Astrocyte of the spinal cord (primary cell): ENCODE data around the gene STXBP5L.

ENCODE experiments used
- DNase-seq: peaks from one replicate; pipeline ENCODE4 v3.0.0; 2011; ENCODE audit warnings: low read depth, low spot score
- H3K4me3 ChIP-seq: 2 replicates; pipeline ENCODE4 v1.5.1; 2011; ENCODE audit warnings: low read depth, mild to moderate bottlenecking, low read length, moderate library complexity
- CTCF ChIP-seq: IDR thresholded peaks from 2 replicates; pipeline ENCODE4 v1.5.1; 2012; ENCODE audit warnings: low read depth, mild to moderate bottlenecking, low read length, inconsistent platforms
- in situ Hi-C: cut with HindIII; loops from 2 replicates; pipeline ENCODE4 v1.10.0; 2017; ENCODE audit warnings: low sequenced_read_pairs

The STXBP5L gene

GRCh38 chr3:121399820-121400219 is 491.8 kb downstream of the STXBP5L start:
- TF ChIP-seq CTCF = no peak
- in situ Hi-C loops = no loop called here
- no peak overlapping the region for H3K4me3 ChIP-seq
- DNase-seq = no peak

- no peak overlapping the region for H3K4me3 ChIP-seq
- in situ Hi-C loops = no loop called here
- DNase-seq = no peak
- no peak for TF ChIP-seq CTCF
Measured at GRCh38 chr3:121405631-121406030, 497.6 kb downstream of the STXBP5L start.

GRCh38 chr3:121411523-121411922 is 503.5 kb downstream of the STXBP5L start:
- no peak for TF ChIP-seq CTCF
- peak; percentile 32 for DNase-seq
- no peak overlapping the region for H3K4me3 ChIP-seq
- in situ Hi-C loops = no loop called here

GRCh38 chr3:121414924-121415323 is 506.9 kb downstream of the STXBP5L start:
- no peak for DNase-seq
- in situ Hi-C loops = no loop called here
- no peak for TF ChIP-seq CTCF
- no peak overlapping the region for H3K4me3 ChIP-seq

GRCh38 chr3:121418182-121418581 is 510.2 kb downstream of the STXBP5L start:
- no peak for TF ChIP-seq CTCF
- DNase-seq = no peak
- no peak overlapping the region for H3K4me3 ChIP-seq
- in situ Hi-C loops = no loop called here

- no peak for DNase-seq
- H3K4me3 ChIP-seq = no peak overlapping the region
- in situ Hi-C loops = no loop called here
- TF ChIP-seq CTCF = no peak
Measured at GRCh38 chr3:121424549-121424948, 516.5 kb downstream of the STXBP5L start.

- DNase-seq = no peak
- in situ Hi-C loops = no loop called here
- no peak overlapping the region for H3K4me3 ChIP-seq
- no peak for TF ChIP-seq CTCF
Measured at GRCh38 chr3:121430664-121431215, 522.7 kb downstream of the STXBP5L start.
